Glutamatergic neuron (in vitro differentiated cells): ENCODE measurements around the gene SPON1. TPM values are rescaled to one million over a fixed set of nuclear protein-coding genes. Genes with fewer than 3 reads are reported as not detected.

Experiments
- DNase-seq: peaks from one replicate; pipeline ENCODE4 v3.0.0; 2022
- H3K27ac Mint-ChIP-seq: one replicate; pipeline ENCODE4 v1.8.0; 2020; ENCODE audit warnings: mild to moderate bottlenecking, mixed read lengths, inconsistent platforms; ENCODE audit not compliant: unreplicated experiment
- H3K27me3 Mint-ChIP-seq: one replicate; pipeline ENCODE4 v1.8.0; 2020; ENCODE audit warnings: mild to moderate bottlenecking, moderate library complexity, mixed read lengths, inconsistent platforms; ENCODE audit not compliant: unreplicated experiment
- H3K36me3 Mint-ChIP-seq: one replicate; pipeline ENCODE4 v1.8.0; 2020; ENCODE audit warnings: mild to moderate bottlenecking, mixed read lengths, inconsistent platforms; ENCODE audit not compliant: unreplicated experiment
- H3K4me1 Mint-ChIP-seq: one replicate; pipeline ENCODE4 v1.8.0; 2020; ENCODE audit warnings: mild to moderate bottlenecking, low read depth, mixed read lengths, inconsistent platforms; ENCODE audit not compliant: unreplicated experiment
- H3K4me3 Mint-ChIP-seq: one replicate; pipeline ENCODE4 v1.8.0; 2020; ENCODE audit warnings: mild to moderate bottlenecking, mixed read lengths, inconsistent platforms; ENCODE audit not compliant: unreplicated experiment
- H3K9me3 Mint-ChIP-seq: one replicate; pipeline ENCODE4 v1.8.0; 2020; ENCODE audit warnings: mild to moderate bottlenecking, moderate library complexity, mixed read lengths, inconsistent platforms; ENCODE audit not compliant: unreplicated experiment
- CTCF ChIP-seq: fragments of 200-600 bp; sonication (generic); IDR thresholded peaks from one replicate; pipeline ENCODE4 v1.5.0; 2021; ENCODE audit not compliant: partially characterized antibody, unreplicated experiment
- total RNA-seq: library from RNA; stranded (reverse); fragmentation: NEBNext Ultra II Directional; extraction: Animal tissue kit (Norgen Biotek cat#: 25700); gene quantifications from one replicate; pipeline ENCODE4 v1.2.1, GENCODE V29; 2021; ENCODE audit not compliant: unreplicated experiment

Gene SPON1
- total RNA-seq, 1 donor from 2014 or later, result 0.81 TPM

DNA sequence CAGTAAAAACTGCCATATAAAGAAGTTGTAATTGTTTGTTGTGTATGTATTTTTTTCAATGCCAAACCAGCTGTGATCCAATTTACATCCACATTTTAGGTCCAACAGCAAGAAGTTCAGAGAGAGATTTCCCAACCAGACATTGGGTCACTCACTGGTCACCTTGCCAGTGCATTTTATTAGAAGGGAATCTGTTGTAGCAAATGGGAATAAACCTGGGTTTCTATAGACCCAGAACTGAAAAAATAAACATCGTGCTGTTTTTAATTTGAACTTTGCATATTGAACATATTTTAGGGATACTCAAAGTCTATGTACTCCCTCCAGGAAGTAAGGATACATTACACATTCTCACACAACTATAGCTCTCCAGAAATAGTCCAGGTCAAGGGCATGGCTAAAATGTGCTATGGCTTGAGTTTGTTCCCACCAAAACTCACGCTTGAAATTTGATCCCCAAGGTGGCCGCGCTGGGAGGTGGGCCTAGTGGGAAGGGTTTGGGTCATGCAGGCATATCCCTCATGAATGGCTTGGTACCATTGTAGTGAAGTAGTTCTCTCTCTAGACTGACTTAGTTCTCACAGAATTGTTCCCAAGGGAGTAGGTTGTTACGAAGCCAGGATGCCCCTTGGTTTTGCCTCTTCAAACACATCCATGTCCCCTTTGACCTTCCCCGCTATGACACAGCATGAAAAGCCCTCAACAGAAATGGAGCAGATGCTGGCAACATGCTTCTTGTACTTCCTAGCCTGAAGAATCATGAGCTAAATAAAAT is 305.5 kb downstream of the SPON1 start:
- no peak for DNase-seq
- Mint-ChIP-seq H3K36me3 (peaks cover 4% of the 10 kb centered on the region), H3K27ac (no peak overlapping the region), H3K4me1 (peaks cover 2% of the 10 kb centered on the region), H3K4me3 (no peak overlapping the region), H3K27me3 (no peaks in the 10 kb centered on the region), H3K9me3 (no peaks in the 10 kb centered on the region)
- TF ChIP-seq CTCF, result no peak

- Mint-ChIP-seq H3K4me1 (peaks cover 2% of the 10 kb centered on the region), H3K4me3 (no peak overlapping the region), H3K27me3 (no peaks in the 10 kb centered on the region), H3K27ac (no peak overlapping the region), H3K9me3 (no peaks in the 10 kb centered on the region), H3K36me3 (peaks cover 4% of the 10 kb centered on the region)
- TF ChIP-seq CTCF, result no peak
- DNase-seq, result no peak
Measured at GRCh38 chr11:14269692-14270573, 307.4 kb downstream of the SPON1 start.

- no peak for TF ChIP-seq CTCF
- Mint-ChIP-seq H3K36me3 (peaks cover 4% of the 10 kb centered on the region), H3K4me1 (peaks cover 2% of the 10 kb centered on the region), H3K4me3 (no peak overlapping the region), H3K27ac (no peak overlapping the region), H3K27me3 (peaks cover under 1% of the 10 kb centered on the region), H3K9me3 (peaks cover 3% of the 10 kb centered on the region)
- DNase-seq, result no peak
Measured at GRCh38 chr11:14270690-14271542, 308.4 kb downstream of the SPON1 start.

DNA sequence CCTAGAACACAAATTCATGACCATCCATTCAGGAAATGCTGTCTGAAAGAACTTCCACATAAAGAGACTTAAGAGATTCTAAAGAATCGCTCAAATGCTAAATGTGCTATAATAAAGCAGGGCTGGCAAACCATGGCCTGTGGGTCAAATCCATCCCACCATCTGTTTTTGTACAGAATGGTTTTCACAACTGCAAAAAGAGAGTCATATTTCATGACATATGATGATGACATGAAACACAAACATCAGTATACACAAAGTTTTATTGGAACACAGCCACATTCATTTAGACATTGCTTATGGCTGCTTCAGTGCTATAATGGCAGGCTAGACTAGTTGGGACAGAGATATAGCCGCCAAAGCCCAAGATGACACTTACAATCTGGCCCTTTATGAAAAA is 311.4 kb downstream of the SPON1 start:
- Mint-ChIP-seq H3K9me3 (peaks cover 8% of the 10 kb centered on the region), H3K4me1 (no peaks in the 10 kb centered on the region), H3K4me3 (no peak overlapping the region), H3K27ac (no peak overlapping the region), H3K27me3 (peaks cover 7% of the 10 kb centered on the region), H3K36me3 (peaks cover 4% of the 10 kb centered on the region)
- DNase-seq, result no peak
- TF ChIP-seq CTCF, result no peak
